Upper lobe of left lung (tissue), 6 donors: ENCODE measurements around the gene AK9. TPM values are rescaled to one million over a fixed set of nuclear protein-coding genes. Genes with fewer than 3 reads are reported as not detected.

Source experiments
- ATAC-seq, 2 donors: fragments of 200-7000 bp; cut with Tn5 transposase; one replicate each; pipeline ENCODE4 v1.9.1; 2022; ENCODE audit warnings: mild to moderate bottlenecking in 2 of 2, moderate library complexity in 2 of 2; ENCODE audit not compliant: low FRiP score in 2 of 2
- DNase-seq, 2 donors: peaks; one replicate each; pipeline ENCODE4 v3.0.0-alpha.2; 2019 to 2020
- H3K27ac ChIP-seq, 4 donors: fragments of 200-600 bp; sonication (generic); one replicate each; pipeline ENCODE4 v1.5.1; 2016 to 2019
- H3K27me3 ChIP-seq, 4 donors: fragments of 200-600 bp; sonication (generic); one replicate each; pipeline ENCODE4 v1.5.1; 2017 to 2019
- H3K36me3 ChIP-seq, 4 donors: fragments of 200-600 bp; sonication (generic); one replicate each; pipeline ENCODE4 v1.5.1; 2016 to 2019
- H3K4me1 ChIP-seq, 4 donors: fragments of 200-600 bp; sonication (generic); one replicate each; pipeline ENCODE4 v1.5.1; 2018 to 2019
- H3K4me3 ChIP-seq, 4 donors: fragments of 200-600 bp; sonication (generic); one replicate each; pipeline ENCODE4 v1.5.1; 2017 to 2019; ENCODE audit warnings: mild to moderate bottlenecking in 2 of 4, moderate library complexity in 1 of 4
- H3K9me3 ChIP-seq, 4 donors: fragments of 200-600 bp; sonication (generic); one replicate each; pipeline ENCODE4 v1.5.1; 2018 to 2019
- EP300 ChIP-seq, 4 donors: sonication (generic); formaldehyde crosslinking; IDR thresholded peaks; one replicate each; pipeline ENCODE4 v1.5.1; 2017; ENCODE audit warnings: antibody characterized with exemption in 4 of 4, control low read depth in 2 of 4
- POLR2A ChIP-seq, 4 donors: fragments of 450-650 bp; IDR thresholded peaks; one replicate each; pipeline ENCODE4 v1.5.1; 2016 to 2017; ENCODE audit warnings: antibody characterized with exemption in 4 of 4, mild to moderate bottlenecking in 2 of 4
- POLR2AphosphoS5 ChIP-seq, 2 donors: sonication (generic); formaldehyde crosslinking; IDR thresholded peaks; one replicate each; pipeline ENCODE4 v1.5.1; 2017; ENCODE audit warnings: antibody characterized with exemption in 2 of 2
- WGBS, 2 donors: methylation state at CpG; one replicate each; pipeline ENCODE4 v1.1.5; 2017 to 2018; 5-methylcytosine and 5-hydroxymethylcytosine counted together
- total RNA-seq, 6 donors: library from RNA; depleted of rRNA in 4 of 6; stranded (reverse); fragments of >200 nt in 4 of 6; gene quantifications; one replicate each; pipeline versions ENCODE4 v1.1.0 to v1.2.1, GENCODE V29; 2016 to 2021
- TF ChIP-seq, protein P1 (sequence below), 6 experiments: fragments of 450-650 bp in 4 of 6; fragments of 200-600 bp in 2 of 6; sonication (generic) in 2 of 6; IDR thresholded peaks; one replicate each; pipeline ENCODE4 v1.5.1; 2016 to 2019; ENCODE audit warnings: antibody characterized with exemption in 6 of 6
- donor health status: DM: no; HTN: no; CAD: no; lungs with moderate emphysema.
- donor health status: DM: no; HTN: yes; CAD: no; lungs with severe emphysema.

The AK9 gene
- total RNA-seq, 6 donors from 2014 or later: 5.9 to 48.2 (median 13.0) TPM

DNA sequence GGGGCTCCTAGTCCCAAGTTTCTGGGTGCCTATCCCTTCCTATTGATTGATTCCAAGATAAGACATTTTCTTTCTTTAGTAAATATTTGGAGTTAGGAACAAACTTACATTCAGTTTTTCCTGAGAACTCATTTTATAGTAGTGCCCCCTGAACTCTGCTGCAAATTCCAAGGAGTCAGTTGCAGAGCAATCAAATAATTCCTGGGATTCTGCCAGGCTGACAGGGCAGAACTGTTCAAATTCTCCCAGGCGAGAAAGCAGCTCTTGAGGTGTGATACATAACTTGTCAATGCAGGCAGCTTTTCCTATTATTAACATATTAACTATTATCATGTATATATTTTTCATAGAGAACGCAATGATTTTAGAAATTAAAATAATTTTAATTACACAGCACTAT is 192.1 kb downstream of the AK9 start:
- no peak for ATAC-seq
- TF ChIP-seq POLR2AphosphoS5 (IDR thresholded peaks at IDR 0.05): no peak
- Histone ChIP-seq H3K36me3 (no peaks in the 10 kb centered on the region), H3K27me3 (no peaks in the 10 kb centered on the region), H3K9me3 (no peaks in the 10 kb centered on the region), H3K4me1 (no peaks in the 10 kb centered on the region), H3K27ac (no peak overlapping the region), H3K4me3 (no peak overlapping the region)
- WGBS, 2 donors: 79 to 87% methylated on average over 2 of the region's 2 CpGs
- DNase-seq: no peak

DNA sequence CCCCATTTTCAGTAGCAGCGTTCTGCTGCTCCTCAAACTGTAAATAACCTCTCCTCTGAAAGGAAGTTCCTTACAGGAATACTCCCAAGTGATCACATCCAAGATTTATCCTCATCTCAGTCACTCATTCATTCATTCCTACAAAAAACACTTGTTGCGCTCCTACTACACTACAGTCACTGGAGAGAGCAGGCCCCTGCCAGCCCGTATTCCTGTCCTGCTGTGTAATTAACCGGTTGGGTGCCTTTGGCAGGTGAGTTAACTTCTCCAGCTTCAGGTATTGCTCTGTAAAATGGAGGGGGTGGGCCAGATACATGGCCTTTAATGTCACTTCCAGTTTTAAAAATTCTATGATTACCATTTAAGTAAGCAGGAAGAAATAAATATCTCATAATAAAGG is 192.9 kb downstream of the AK9 start:
- H3K27me3 ChIP-seq: no peaks in the 10 kb centered on the region
- TF ChIP-seq, protein P1, sequence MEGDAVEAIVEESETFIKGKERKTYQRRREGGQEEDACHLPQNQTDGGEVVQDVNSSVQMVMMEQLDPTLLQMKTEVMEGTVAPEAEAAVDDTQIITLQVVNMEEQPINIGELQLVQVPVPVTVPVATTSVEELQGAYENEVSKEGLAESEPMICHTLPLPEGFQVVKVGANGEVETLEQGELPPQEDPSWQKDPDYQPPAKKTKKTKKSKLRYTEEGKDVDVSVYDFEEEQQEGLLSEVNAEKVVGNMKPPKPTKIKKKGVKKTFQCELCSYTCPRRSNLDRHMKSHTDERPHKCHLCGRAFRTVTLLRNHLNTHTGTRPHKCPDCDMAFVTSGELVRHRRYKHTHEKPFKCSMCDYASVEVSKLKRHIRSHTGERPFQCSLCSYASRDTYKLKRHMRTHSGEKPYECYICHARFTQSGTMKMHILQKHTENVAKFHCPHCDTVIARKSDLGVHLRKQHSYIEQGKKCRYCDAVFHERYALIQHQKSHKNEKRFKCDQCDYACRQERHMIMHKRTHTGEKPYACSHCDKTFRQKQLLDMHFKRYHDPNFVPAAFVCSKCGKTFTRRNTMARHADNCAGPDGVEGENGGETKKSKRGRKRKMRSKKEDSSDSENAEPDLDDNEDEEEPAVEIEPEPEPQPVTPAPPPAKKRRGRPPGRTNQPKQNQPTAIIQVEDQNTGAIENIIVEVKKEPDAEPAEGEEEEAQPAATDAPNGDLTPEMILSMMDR (IDR thresholded peaks at IDR 0.05): no peak
- TF ChIP-seq POLR2AphosphoS5 (IDR thresholded peaks at IDR 0.05) (no peak), EP300 (IDR thresholded peaks at IDR 0.05) (no peak), POLR2A (IDR thresholded peaks at IDR 0.05) (no peak)
- ATAC-seq (no peak), DNase-seq (no peak)
- no peaks in the 10 kb centered on the region for H3K36me3 ChIP-seq
- H3K4me3 ChIP-seq: no peak overlapping the region
- 82 to 93% methylated on average over 4 of the region's 4 CpGs for WGBS, 2 donors
- H3K27ac ChIP-seq: no peak overlapping the region
- H3K4me1 ChIP-seq: no peaks in the 10 kb centered on the region
- H3K9me3 ChIP-seq: no peaks in the 10 kb centered on the region

DNA sequence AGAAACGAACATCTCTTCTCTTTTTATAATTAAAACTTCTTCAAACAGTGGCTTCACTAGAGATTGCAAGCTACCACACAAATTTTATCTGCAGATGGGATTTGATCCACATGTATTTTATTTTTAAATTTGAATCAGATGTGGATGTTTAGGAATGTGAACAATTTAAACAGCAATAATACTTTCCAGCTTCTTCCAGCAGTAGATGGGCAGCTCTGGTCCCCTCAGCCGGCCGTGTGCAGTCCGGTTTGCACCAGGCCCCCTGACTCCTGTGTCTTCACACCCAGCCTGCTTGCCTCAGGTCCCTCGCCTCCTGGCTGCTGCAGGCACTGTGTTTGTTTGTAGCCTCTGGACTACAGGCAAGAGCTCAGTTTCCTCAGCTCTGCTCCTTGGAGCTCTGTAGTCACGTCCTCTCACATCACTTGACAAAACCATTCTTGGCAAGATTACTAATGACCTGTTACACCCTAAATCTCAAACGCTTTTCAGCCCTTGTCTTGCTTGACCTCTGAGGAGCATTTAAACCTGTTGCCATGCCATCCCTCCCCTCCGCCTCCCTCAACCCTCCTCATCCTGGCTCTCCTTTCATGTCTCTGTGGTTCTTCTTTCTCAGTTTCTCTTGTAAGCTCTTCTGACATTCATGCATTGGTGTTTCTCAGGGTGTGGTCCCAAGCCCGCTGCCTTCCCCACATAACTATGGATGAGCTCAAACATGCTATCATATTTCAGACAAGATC is 194.8 kb downstream of the AK9 start:
- 78 to 80% methylated on average over 9 of the region's 9 CpGs for WGBS, 2 donors
- DNase-seq (no peak), ATAC-seq (no peak)
- no peak overlapping the region for H3K4me3 ChIP-seq
- no peaks in the 10 kb centered on the region for H3K27me3 ChIP-seq
- no peaks in the 10 kb centered on the region for H3K36me3 ChIP-seq
- no peaks in the 10 kb centered on the region for H3K9me3 ChIP-seq
- H3K27ac ChIP-seq: no peak overlapping the region
- no peaks in the 10 kb centered on the region for H3K4me1 ChIP-seq
- TF ChIP-seq, protein P1 (IDR thresholded peaks at IDR 0.05): no peak

DNA sequence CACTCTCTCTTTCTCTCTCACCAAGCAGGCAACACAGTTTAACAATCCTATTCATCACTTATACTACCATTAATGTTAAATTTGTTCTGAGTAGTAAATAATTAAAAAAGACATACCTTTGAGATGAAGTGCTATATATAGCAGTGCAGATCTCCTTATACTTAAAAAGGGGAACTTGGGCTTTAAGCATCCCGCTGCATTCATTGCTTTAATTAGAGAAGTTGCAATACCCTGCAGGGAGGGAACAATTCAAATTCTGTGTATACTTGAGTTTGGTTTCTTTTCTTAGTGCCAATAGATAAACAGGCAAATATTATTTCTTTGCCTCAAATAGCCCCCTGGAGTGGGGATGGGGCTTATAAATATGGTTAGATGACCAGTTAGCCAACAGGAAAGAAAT is 197.1 kb downstream of the AK9 start:
- Histone ChIP-seq H3K27me3 (no peaks in the 10 kb centered on the region), H3K27ac (no peak overlapping the region), H3K9me3 (no peaks in the 10 kb centered on the region), H3K4me3 (no peak overlapping the region), H3K4me1 (no peaks in the 10 kb centered on the region), H3K36me3 (no peaks in the 10 kb centered on the region)
- 61 to 84% methylated on average over 1 of the region's 1 CpG for WGBS, 2 donors
- ATAC-seq: no peak
- no peak for DNase-seq
- TF ChIP-seq POLR2AphosphoS5 (IDR thresholded peaks at IDR 0.05) (no peak), POLR2A (IDR thresholded peaks at IDR 0.05) (no peak), EP300 (IDR thresholded peaks at IDR 0.05) (no peak)
- TF ChIP-seq, protein P1 (IDR thresholded peaks at IDR 0.05): no peak

DNA sequence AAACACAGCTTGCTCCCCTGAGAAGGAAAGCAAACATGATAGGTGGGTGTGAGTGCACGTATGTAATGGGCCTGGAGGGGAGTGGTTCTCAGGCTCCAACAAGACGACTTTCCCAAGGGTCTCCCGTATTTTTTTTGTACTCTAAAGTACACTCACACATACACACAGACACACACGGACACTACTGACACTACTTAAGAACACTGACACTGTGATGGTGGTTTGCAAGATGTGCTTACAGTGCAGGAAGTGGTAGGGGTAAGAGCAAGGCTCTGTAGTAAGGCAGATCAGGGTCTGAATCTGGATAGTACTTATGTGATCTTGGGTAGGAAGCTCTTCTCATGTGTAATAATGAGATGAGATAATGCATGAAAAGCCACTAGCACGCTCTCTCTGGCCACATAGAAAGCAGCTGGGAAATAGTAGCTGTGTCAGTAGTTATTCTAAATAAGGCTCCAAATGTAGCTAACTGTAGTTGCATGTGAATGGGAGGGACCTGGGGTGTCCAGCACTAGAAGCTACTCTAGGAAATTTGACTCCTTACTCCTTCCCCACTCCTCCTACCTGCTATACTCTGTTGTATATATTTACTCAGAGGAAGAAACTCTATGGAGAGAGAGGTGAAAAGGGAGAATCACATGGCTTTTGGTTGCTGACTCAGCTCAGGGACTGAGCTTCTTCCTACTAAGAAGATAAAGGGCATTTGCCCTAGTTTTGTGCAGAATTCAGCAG is 199.6 kb downstream of the AK9 start:
- ATAC-seq (peak; percentile 36 to 55), DNase-seq (no peak)
- Histone ChIP-seq H3K27ac (no peak overlapping the region), H3K36me3 (no peaks in the 10 kb centered on the region), H3K9me3 (no peaks in the 10 kb centered on the region), H3K4me3 (no peak overlapping the region), H3K4me1 (no peaks in the 10 kb centered on the region), H3K27me3 (no peaks in the 10 kb centered on the region)
- no peak for TF ChIP-seq EP300 (IDR thresholded peaks at IDR 0.05)
- TF ChIP-seq, protein P1 (IDR thresholded peaks at IDR 0.05): no peak
- no peak for TF ChIP-seq POLR2A (IDR thresholded peaks at IDR 0.05)
- TF ChIP-seq POLR2AphosphoS5 (IDR thresholded peaks at IDR 0.05): no peak
- 42 to 50% methylated on average over 5 of the region's 5 CpGs for WGBS, 2 donors
